Measurements from ENCODE around the gene SPATA24. TPM values are rescaled to one million over a fixed set of nuclear protein-coding genes. Genes with fewer than 3 reads are reported as not detected.
A peak's percentile ranks its signal among the peaks of the same experiment; 100 is the strongest.

SPATA24 gene
- total and polyA plus RNA-seq, 2 experiments from 2014 or later, result 16.0 to 20.6 TPM

DNA sequence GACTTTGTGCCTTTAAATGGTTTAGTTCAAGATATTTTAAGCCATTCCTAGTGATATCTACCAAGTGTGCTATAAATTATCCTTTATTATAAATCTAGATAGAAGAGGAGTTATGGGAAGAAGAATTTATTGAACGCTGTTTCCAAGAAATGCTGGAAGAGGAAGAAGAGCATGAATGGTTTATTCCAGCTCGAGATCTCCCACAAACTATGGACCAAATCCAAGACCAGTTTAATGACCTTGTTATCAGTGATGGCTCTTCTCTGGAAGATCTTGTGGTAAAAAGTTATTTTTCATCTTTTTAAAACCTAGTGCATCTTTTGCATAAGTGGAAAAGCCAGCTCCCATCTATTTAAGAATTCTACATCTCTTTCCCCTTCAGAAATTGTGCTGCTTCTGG, 39.4 kb downstream of the SPATA24 start:
- Histone ChIP-seq H3K4me2 (no peak overlapping the region), H2AFZ (no peak overlapping the region), H3K36me3 (ENCODE audit: insufficient read depth) (peaks cover 51% of the 10 kb centered on the region), H3K79me2 (replicated peaks; ENCODE audit: insufficient read depth) (peaks cover 55% of the 10 kb centered on the region), H3K4me3 (no peak overlapping the region), H3K9me2 (ENCODE audit: insufficient read depth) (no peaks in the 10 kb centered on the region), H3K4me1 (ENCODE audit: insufficient read depth) (no peaks in the 10 kb centered on the region), H3K27me3 (ENCODE audit: insufficient read depth) (no peaks in the 10 kb centered on the region), H4K20me1 (replicated peaks; ENCODE audit: insufficient read depth) (peaks cover 64% of the 10 kb centered on the region), H3F3A (replicated peaks; ENCODE audit: low read depth) (0 out of 2 replicates have a peak, but pooled peaks cover 8% of the 10 kb centered on the region), H3K27ac (ENCODE audit: low read depth) (0 out of 2 replicates have a peak overlapping the region, but pooled peaks have one; percentile 7)
- no peak overlapping the region for H3K4me3 Mint-ChIP-seq
- peaks cover 3% of the 10 kb centered on the region for H3K27me3 Mint-ChIP-seq (ENCODE audit: insufficient read depth, low read depth, poor library complexity)
- no peaks in the 10 kb centered on the region for H3K9me3 Mint-ChIP-seq
- no peak overlapping the region for H3K27ac Mint-ChIP-seq
- TF ChIP-seq ZNF331 (CRISPR knock-in tag; IDR thresholded peaks at IDR 0.05; ENCODE audit: low read depth), result no peak
- TF ChIP-seq, protein P1, sequence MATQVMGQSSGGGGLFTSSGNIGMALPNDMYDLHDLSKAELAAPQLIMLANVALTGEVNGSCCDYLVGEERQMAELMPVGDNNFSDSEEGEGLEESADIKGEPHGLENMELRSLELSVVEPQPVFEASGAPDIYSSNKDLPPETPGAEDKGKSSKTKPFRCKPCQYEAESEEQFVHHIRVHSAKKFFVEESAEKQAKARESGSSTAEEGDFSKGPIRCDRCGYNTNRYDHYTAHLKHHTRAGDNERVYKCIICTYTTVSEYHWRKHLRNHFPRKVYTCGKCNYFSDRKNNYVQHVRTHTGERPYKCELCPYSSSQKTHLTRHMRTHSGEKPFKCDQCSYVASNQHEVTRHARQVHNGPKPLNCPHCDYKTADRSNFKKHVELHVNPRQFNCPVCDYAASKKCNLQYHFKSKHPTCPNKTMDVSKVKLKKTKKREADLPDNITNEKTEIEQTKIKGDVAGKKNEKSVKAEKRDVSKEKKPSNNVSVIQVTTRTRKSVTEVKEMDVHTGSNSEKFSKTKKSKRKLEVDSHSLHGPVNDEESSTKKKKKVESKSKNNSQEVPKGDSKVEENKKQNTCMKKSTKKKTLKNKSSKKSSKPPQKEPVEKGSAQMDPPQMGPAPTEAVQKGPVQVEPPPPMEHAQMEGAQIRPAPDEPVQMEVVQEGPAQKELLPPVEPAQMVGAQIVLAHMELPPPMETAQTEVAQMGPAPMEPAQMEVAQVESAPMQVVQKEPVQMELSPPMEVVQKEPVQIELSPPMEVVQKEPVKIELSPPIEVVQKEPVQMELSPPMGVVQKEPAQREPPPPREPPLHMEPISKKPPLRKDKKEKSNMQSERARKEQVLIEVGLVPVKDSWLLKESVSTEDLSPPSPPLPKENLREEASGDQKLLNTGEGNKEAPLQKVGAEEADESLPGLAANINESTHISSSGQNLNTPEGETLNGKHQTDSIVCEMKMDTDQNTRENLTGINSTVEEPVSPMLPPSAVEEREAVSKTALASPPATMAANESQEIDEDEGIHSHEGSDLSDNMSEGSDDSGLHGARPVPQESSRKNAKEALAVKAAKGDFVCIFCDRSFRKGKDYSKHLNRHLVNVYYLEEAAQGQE (IDR thresholded peaks at IDR 0.05; ENCODE audit: unreplicated experiment), result no peak
- TF ChIP-seq EZH2phosphoT487 (IDR thresholded peaks at IDR 0.05; ENCODE audit: unreplicated experiment), result no peak
- no peak for TF ChIP-seq EZH2 (IDR thresholded peaks at IDR 0.05; ENCODE audit: low read depth, unreplicated experiment)
- TF ChIP-seq, protein P2, sequence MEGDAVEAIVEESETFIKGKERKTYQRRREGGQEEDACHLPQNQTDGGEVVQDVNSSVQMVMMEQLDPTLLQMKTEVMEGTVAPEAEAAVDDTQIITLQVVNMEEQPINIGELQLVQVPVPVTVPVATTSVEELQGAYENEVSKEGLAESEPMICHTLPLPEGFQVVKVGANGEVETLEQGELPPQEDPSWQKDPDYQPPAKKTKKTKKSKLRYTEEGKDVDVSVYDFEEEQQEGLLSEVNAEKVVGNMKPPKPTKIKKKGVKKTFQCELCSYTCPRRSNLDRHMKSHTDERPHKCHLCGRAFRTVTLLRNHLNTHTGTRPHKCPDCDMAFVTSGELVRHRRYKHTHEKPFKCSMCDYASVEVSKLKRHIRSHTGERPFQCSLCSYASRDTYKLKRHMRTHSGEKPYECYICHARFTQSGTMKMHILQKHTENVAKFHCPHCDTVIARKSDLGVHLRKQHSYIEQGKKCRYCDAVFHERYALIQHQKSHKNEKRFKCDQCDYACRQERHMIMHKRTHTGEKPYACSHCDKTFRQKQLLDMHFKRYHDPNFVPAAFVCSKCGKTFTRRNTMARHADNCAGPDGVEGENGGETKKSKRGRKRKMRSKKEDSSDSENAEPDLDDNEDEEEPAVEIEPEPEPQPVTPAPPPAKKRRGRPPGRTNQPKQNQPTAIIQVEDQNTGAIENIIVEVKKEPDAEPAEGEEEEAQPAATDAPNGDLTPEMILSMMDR (conservative IDR thresholded peaks at IDR 0.05; ENCODE audit: low read depth in 2 of 2), result no peak
- TF ChIP-seq JUNB (IDR thresholded peaks at IDR 0.05; ENCODE audit: unreplicated experiment), result no peak
- no peak for TF ChIP-seq ZNF114 (CRISPR knock-in tag; IDR thresholded peaks at IDR 0.05)
- TF ChIP-seq POLR2AphosphoS5 (IDR thresholded peaks at IDR 0.05; ENCODE audit: low read depth), result no peak
- no peak for TF ChIP-seq STAT1 (IDR thresholded peaks at IDR 0.05; ENCODE audit: unreplicated experiment)
- H3K36me3 Mint-ChIP-seq (ENCODE audit: low read depth), result peaks cover 60% of the 10 kb centered on the region
- DNase-seq (ENCODE audit: low spot score) (no peak), ATAC-seq (no peak)
- H3K4me1 Mint-ChIP-seq, result no peaks in the 10 kb centered on the region

DNA sequence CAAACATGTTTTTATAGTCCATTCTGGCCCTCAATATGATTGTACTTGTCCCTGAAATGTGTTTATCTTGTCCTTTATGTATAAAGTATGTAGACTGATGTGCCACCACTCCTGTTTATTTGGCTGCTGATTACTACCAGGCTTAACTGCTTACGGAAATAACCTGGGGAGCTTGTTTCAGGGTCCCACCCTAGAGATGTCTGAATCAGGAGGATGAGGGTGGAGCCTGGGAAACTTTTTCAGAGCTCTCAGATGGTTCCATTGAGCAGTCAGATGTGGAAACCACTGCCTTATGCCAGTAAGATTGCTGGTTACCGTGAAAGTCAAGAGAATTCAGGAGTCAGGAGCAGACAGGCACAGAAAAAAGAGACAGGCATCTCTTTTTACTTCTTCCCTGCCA, 40.0 kb downstream of the SPATA24 start:
- TF ChIP-seq ZNF114 (CRISPR knock-in tag; IDR thresholded peaks at IDR 0.05) (no peak), JUNB (IDR thresholded peaks at IDR 0.05; ENCODE audit: unreplicated experiment) (no peak), NANOG (IDR thresholded peaks at IDR 0.05; ENCODE audit: borderline replicate concordance) (no peak)
- TF ChIP-seq, protein P3, sequence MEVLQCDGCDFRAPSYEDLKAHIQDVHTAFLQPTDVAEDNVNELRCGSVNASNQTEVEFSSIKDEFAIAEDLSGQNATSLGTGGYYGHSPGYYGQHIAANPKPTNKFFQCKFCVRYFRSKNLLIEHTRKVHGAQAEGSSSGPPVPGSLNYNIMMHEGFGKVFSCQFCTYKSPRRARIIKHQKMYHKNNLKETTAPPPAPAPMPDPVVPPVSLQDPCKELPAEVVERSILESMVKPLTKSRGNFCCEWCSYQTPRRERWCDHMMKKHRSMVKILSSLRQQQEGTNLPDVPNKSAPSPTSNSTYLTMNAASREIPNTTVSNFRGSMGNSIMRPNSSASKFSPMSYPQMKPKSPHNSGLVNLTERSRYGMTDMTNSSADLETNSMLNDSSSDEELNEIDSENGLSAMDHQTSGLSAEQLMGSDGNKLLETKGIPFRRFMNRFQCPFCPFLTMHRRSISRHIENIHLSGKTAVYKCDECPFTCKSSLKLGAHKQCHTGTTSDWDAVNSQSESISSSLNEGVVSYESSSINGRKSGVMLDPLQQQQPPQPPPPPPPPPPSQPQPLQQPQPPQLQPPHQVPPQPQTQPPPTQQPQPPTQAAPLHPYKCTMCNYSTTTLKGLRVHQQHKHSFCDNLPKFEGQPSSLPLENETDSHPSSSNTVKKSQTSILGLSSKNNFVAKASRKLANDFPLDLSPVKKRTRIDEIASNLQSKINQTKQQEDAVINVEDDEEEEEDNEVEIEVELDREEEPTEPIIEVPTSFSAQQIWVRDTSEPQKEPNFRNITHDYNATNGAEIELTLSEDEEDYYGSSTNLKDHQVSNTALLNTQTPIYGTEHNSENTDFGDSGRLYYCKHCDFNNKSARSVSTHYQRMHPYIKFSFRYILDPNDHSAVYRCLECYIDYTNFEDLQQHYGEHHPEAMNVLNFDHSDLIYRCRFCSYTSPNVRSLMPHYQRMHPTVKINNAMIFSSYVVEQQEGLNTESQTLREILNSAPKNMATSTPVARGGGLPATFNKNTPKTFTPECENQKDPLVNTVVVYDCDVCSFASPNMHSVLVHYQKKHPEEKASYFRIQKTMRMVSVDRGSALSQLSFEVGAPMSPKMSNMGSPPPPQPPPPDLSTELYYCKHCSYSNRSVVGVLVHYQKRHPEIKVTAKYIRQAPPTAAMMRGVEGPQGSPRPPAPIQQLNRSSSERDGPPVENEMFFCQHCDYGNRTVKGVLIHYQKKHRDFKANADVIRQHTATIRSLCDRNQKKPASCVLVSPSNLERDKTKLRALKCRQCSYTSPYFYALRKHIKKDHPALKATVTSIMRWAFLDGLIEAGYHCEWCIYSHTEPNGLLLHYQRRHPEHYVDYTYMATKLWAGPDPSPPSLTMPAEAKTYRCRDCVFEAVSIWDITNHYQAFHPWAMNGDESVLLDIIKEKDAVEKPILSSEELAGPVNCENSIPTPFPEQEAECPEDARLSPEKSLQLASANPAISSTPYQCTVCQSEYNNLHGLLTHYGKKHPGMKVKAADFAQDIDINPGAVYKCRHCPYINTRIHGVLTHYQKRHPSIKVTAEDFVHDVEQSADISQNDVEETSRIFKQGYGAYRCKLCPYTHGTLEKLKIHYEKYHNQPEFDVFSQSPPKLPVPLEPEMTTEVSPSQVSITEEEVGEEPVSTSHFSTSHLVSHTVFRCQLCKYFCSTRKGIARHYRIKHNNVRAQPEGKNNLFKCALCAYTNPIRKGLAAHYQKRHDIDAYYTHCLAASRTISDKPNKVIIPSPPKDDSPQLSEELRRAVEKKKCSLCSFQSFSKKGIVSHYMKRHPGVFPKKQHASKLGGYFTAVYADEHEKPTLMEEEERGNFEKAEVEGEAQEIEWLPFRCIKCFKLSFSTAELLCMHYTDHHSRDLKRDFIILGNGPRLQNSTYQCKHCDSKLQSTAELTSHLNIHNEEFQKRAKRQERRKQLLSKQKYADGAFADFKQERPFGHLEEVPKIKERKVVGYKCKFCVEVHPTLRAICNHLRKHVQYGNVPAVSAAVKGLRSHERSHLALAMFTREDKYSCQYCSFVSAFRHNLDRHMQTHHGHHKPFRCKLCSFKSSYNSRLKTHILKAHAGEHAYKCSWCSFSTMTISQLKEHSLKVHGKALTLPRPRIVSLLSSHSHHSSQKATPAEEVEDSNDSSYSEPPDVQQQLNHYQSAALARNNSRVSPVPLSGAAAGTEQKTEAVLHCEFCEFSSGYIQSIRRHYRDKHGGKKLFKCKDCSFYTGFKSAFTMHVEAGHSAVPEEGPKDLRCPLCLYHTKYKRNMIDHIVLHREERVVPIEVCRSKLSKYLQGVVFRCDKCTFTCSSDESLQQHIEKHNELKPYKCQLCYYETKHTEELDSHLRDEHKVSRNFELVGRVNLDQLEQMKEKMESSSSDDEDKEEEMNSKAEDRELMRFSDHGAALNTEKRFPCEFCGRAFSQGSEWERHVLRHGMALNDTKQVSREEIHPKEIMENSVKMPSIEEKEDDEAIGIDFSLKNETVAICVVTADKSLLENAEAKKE (CRISPR knock-in tag; IDR thresholded peaks at IDR 0.05), result no peak
- Mint-ChIP-seq H3K4me1 (no peaks in the 10 kb centered on the region), H3K27me3 (ENCODE audit: insufficient read depth, low read depth, poor library complexity) (peaks cover 3% of the 10 kb centered on the region), H3K4me3 (no peak overlapping the region), H3K36me3 (ENCODE audit: low read depth) (peaks cover 56% of the 10 kb centered on the region), H3K27ac (no peak overlapping the region), H3K9me3 (no peaks in the 10 kb centered on the region)
- no peaks in the 10 kb centered on the region for H3K4me1 ChIP-seq (ENCODE audit: insufficient read depth)
- H3K36me3 ChIP-seq (ENCODE audit: insufficient read depth), result peaks cover 47% of the 10 kb centered on the region
- no peaks in the 10 kb centered on the region for H3K9me2 ChIP-seq (ENCODE audit: insufficient read depth)
- no peak for DNase-seq (ENCODE audit: low spot score)
- H3K79me2 ChIP-seq (replicated peaks; ENCODE audit: insufficient read depth), result peaks cover 61% of the 10 kb centered on the region
- H4K20me1 ChIP-seq (replicated peaks; ENCODE audit: insufficient read depth), result peaks cover 69% of the 10 kb centered on the region
- H3K4me3 ChIP-seq, result no peak overlapping the region
- peak overlapping the region; percentile 7; the same call in 1 of the 2 replicates for H3K27ac ChIP-seq (ENCODE audit: low read depth)
- 0 out of 2 replicates have a peak, but pooled peaks cover 8% of the 10 kb centered on the region for H3F3A ChIP-seq (replicated peaks; ENCODE audit: low read depth)
- no peak overlapping the region for H2AFZ ChIP-seq
- no peaks in the 10 kb centered on the region for H3K27me3 ChIP-seq (ENCODE audit: insufficient read depth)
- ATAC-seq, result no peak
- H3K4me2 ChIP-seq, result no peak overlapping the region

All from GM23338 (cell line).